HG03039 (cell line): ENCODE data around the gene PCDHGC5.

Source experiments
- ATAC-seq: cut with Tn5 transposase; IDR thresholded peaks from one replicate; pipeline ENCODE4 v1.9.1; 2021; ENCODE audit warnings: mild to moderate bottlenecking, moderate library complexity; ENCODE audit not compliant: unreplicated experiment

Gene PCDHGC5

GRCh38 chr5:141528291-141528984 is 39.6 kb downstream of the PCDHGC5 start:
- ATAC-seq, result no peak

GRCh38 chr5:141529002-141529401 is 40.1 kb downstream of the PCDHGC5 start:
- no peak for ATAC-seq

- peak; percentile 39 for ATAC-seq
Observed at GRCh38 chr5:141529873-141530272, 41.0 kb downstream of the PCDHGC5 start.

GRCh38 chr5:141532726-141533125 is 43.8 kb downstream of the PCDHGC5 start:
- no peak for ATAC-seq

DNA sequence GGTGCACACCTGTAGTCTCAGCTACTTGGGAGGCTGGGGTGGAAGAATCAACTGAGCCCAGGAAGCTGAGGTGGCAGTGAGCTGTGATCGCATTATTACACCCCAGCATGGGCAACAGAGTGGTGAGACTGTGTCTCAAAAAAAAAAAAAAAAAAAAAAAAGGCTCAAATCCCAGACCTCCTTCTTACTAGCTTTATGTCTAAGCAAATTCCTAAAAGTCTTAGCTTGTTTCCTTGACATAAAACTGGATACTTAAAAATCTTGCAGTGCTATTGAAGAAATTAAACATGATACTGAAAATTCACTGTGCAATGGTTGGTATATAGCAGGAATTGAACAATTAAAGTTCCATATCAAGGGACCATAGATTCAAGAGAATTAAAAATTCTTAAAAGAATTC is 45.0 kb downstream of the PCDHGC5 start:
- ATAC-seq, result no peak

GRCh38 chr5:141534492-141535213 is 45.8 kb downstream of the PCDHGC5 start:
- ATAC-seq, result no peak
